Putamen (tissue), 1 donor: ENCODE measurements around the gene MATR3.
A peak's percentile ranks its signal among the peaks of the same experiment; 100 is the strongest.
"Not testable (repeated sequence)": the region's sequence is repeated elsewhere in the genome, so short reads cannot be mapped to it uniquely, and the experiment has no call there.

Experiments
- DNase-seq: peaks from one replicate; pipeline ENCODE4 v3.0.0-alpha.2; 2016; ENCODE audit warnings: low spot score

The MATR3 gene

GRCh38 chr5:139293507-139294373, at the start of gene MATR3:
Gene MATR3 (plus strand): TSS chr5:139293740. CDS start chr5:139307416, 13,676 bp downstream.
- peak; percentile 93 for DNase-seq

GRCh38 chr5:139245637-139246339, 47.8 kb upstream of the MATR3 start:
- DNase-seq: no peak

- peak; percentile 80 for DNase-seq
Observed at GRCh38 chr5:139246394-139246793, 47.1 kb upstream of the MATR3 start.

- DNase-seq: no peak
Observed at GRCh38 chr5:139248826-139249453, 44.6 kb upstream of the MATR3 start.

GRCh38 chr5:139251281-139251687, 42.3 kb upstream of the MATR3 start:
- DNase-seq: no peak

- DNase-seq: no peak
Observed at GRCh38 chr5:139251695-139252288, 41.7 kb upstream of the MATR3 start.

- no peak for DNase-seq
Observed at GRCh38 chr5:139253115-139253514, 40.4 kb upstream of the MATR3 start.

GRCh38 chr5:139256820-139257219, 36.7 kb upstream of the MATR3 start:
- DNase-seq: no peak

GRCh38 chr5:139262059-139262741, 31.3 kb upstream of the MATR3 start:
- DNase-seq: no peak

GRCh38 chr5:139262742-139263445, 30.6 kb upstream of the MATR3 start:
- DNase-seq: peak; percentile 92

- DNase-seq: no peak
Observed at GRCh38 chr5:139263536-139263935, 30.0 kb upstream of the MATR3 start.

- DNase-seq: no peak
Observed at GRCh38 chr5:139263946-139264345, 29.6 kb upstream of the MATR3 start.

GRCh38 chr5:139265001-139265400, 28.5 kb upstream of the MATR3 start:
- no peak for DNase-seq

- no peak for DNase-seq
Observed at GRCh38 chr5:139266236-139266635, 27.3 kb upstream of the MATR3 start.

GRCh38 chr5:139267481-139267880, 26.1 kb upstream of the MATR3 start:
- no peak for DNase-seq

- peak; percentile 71 for DNase-seq
Observed at GRCh38 chr5:139268364-139269202, 25.0 kb upstream of the MATR3 start.

- DNase-seq: not testable (repeated sequence)
Observed at GRCh38 chr5:139270718-139271117, 22.8 kb upstream of the MATR3 start.

GRCh38 chr5:139271201-139272027, 22.1 kb upstream of the MATR3 start:
- no peak for DNase-seq
